Activated B cell treated with CpG ODN at 0.5 μM for 24 hours (primary cell): Measurements from ENCODE around the gene ANKZF1. TPM values are rescaled to one million over a fixed set of nuclear protein-coding genes. Genes with fewer than 3 reads are reported as not detected.

Experiments used
- ATAC-seq: fragments of 200-7000 bp; cut with Tn5 transposase; one replicate; pipeline ENCODE4 v1.10.0; 2021; ENCODE audit warnings: low read depth, mild to moderate bottlenecking, moderate library complexity
- CTCF ChIA-PET: fragments of 350-600 bp; sonication (Branson Sonifier 250); formaldehyde crosslinking; loops from one replicate; lab custom pipeline; 2021; ENCODE audit warnings: antibody characterized with exemption; lab: Charles Lee
- POLR2A ChIA-PET: fragments of 350-600 bp; sonication (Branson Sonifier 250); formaldehyde crosslinking; loops from one replicate; lab custom pipeline; 2021; ENCODE audit warnings: antibody characterized with exemption; lab: Charles Lee
- DNase-seq: peaks from one replicate; pipeline ENCODE4 v3.0.0; 2022
- H3K27ac Mint-ChIP-seq: one replicate; pipeline ENCODE4 v1.8.0; 2020; ENCODE audit warnings: mixed read lengths
- H3K27me3 Mint-ChIP-seq: one replicate; pipeline ENCODE4 v1.8.0; 2021; ENCODE audit warnings: mixed read lengths
- H3K36me3 Mint-ChIP-seq: one replicate; pipeline ENCODE4 v1.8.0; 2021; ENCODE audit warnings: low read depth, mixed read lengths
- H3K4me1 Mint-ChIP-seq: one replicate; pipeline ENCODE4 v1.8.0; 2021; ENCODE audit warnings: mixed read lengths
- H3K4me3 Mint-ChIP-seq: one replicate; pipeline ENCODE4 v1.8.0; 2020; ENCODE audit warnings: mild to moderate bottlenecking, mixed read lengths
- H3K9me3 Mint-ChIP-seq: one replicate; pipeline ENCODE4 v1.8.0; 2020; ENCODE audit warnings: mixed read lengths
- CTCF ChIP-seq: fragments of 200-600 bp; IDR thresholded peaks from one replicate; pipeline ENCODE4 v1.8.0; 2022; ENCODE audit warnings: antibody characterized with exemption, mild to moderate bottlenecking
- intact Hi-C: fragments of 100-400 bp; cut with micrococcal nuclease; formaldehyde crosslinking; loops from one replicate; pipeline ENCODE4 v1.15.1; 2024
- total RNA-seq: library from RNA; stranded (reverse); gene quantifications from 2 replicates; pipeline ENCODE4 v1.2.3, GENCODE V29; 2022

The ANKZF1 gene
- total RNA-seq, 1 donor from 2014 or later: 105 TPM

GRCh38 chr2:219213486-219214071 lies 16.0 kb upstream of the ANKZF1 start:
- Mint-ChIP-seq H3K27me3 (no peaks in the 10 kb centered on the region), H3K9me3 (no peaks in the 10 kb centered on the region), H3K4me3 (no peak overlapping the region), H3K4me1 (peaks cover 18% of the 10 kb centered on the region), H3K27ac (no peak overlapping the region), H3K36me3 (peaks cover 30% of the 10 kb centered on the region)
- POLR2A ChIA-PET: interaction anchor here (3.0 kb wide), 1 partner anchor 37 kb away, joined by 21 read pairs; the partner anchor contains the start of gene CNPPD1
- no peak for TF ChIP-seq CTCF
- ATAC-seq (no peak), DNase-seq (no peak)
- CTCF ChIA-PET: interaction anchor here (1.3 to 1.4 kb wide), 2 partner anchors 54 to 81 kb away, joined by 4 read pairs; no protein-coding TSS in a partner anchor
- intact Hi-C loops: no loop called here

GRCh38 chr2:219214141-219214540 lies 15.5 kb upstream of the ANKZF1 start:
- no peak for DNase-seq
- intact Hi-C loops: no loop called here
- no peak overlapping the region for H3K27ac Mint-ChIP-seq
- no peaks in the 10 kb centered on the region for H3K27me3 Mint-ChIP-seq
- TF ChIP-seq CTCF: no peak
- ChIA-PET POLR2A (no interaction called here), CTCF (interaction anchor here (1.3 kb wide), 1 partner anchor 81 kb away, joined by 4 read pairs; no protein-coding TSS in a partner anchor)
- no peaks in the 10 kb centered on the region for H3K9me3 Mint-ChIP-seq
- no peak for ATAC-seq
- H3K36me3 Mint-ChIP-seq: peaks cover 27% of the 10 kb centered on the region
- H3K4me1 Mint-ChIP-seq: peaks cover 22% of the 10 kb centered on the region
- no peak overlapping the region for H3K4me3 Mint-ChIP-seq

- POLR2A ChIA-PET: interaction anchor here (1.0 to 1.3 kb wide), 2 partner anchors 15 to 30 kb away, joined by 3 read pairs; partner anchors contain the start of genes ANKZF1, ATG9A, GLB1L and STK16
These were observed 14.8 kb upstream of the ANKZF1 start for GRCh38 chr2:219214786-219215185.

GRCh38 chr2:219215871-219216534 lies 13.6 kb upstream of the ANKZF1 start:
- no peak for TF ChIP-seq CTCF
- Mint-ChIP-seq H3K9me3 (no peaks in the 10 kb centered on the region), H3K36me3 (peaks cover 32% of the 10 kb centered on the region), H3K4me1 (peaks cover 27% of the 10 kb centered on the region), H3K27me3 (no peaks in the 10 kb centered on the region), H3K27ac (no peak overlapping the region), H3K4me3 (no peak overlapping the region)
- DNase-seq: no peak
- intact Hi-C loops: no loop called here
- POLR2A ChIA-PET: interaction anchor here (0.9 to 5.9 kb wide), 9 partner anchors 10 to 336 kb away, joined by 3 to 61 read pairs (median 4); partner anchors contain the start of genes ANKZF1, ATG9A, CNPPD1 and DNAJB2
- ATAC-seq: no peak
- CTCF ChIA-PET: interaction anchor here (0.5 to 4.3 kb wide), 3 partner anchors 7 to 1017 kb away, joined by 4 to 25 read pairs (median 5); no protein-coding TSS in a partner anchor

More at GRCh38 chr2:219214786-219215185, 14.8 kb upstream of the ANKZF1 start:
- H3K4me1 Mint-ChIP-seq: peaks cover 28% of the 10 kb centered on the region
- no peaks in the 10 kb centered on the region for H3K27me3 Mint-ChIP-seq
- DNase-seq: no peak
- no peaks in the 10 kb centered on the region for H3K9me3 Mint-ChIP-seq
- CTCF ChIA-PET: interaction anchor here (1.0 to 1.3 kb wide), 2 partner anchors 45 to 80 kb away, joined by 3 to 4 read pairs; partner anchors contain the start of gene SLC23A3
- TF ChIP-seq CTCF: no peak
- H3K36me3 Mint-ChIP-seq: peaks cover 25% of the 10 kb centered on the region
- H3K27ac Mint-ChIP-seq: no peak overlapping the region
- intact Hi-C loops: no loop called here
- no peak overlapping the region for H3K4me3 Mint-ChIP-seq
- no peak for ATAC-seq

- Mint-ChIP-seq H3K36me3 (peaks cover 36% of the 10 kb centered on the region), H3K4me3 (no peak overlapping the region), H3K9me3 (no peaks in the 10 kb centered on the region), H3K27me3 (no peaks in the 10 kb centered on the region), H3K4me1 (peaks cover 22% of the 10 kb centered on the region), H3K27ac (no peak overlapping the region)
- intact Hi-C loops: no loop called here
- no peak for ATAC-seq
- POLR2A ChIA-PET: interaction anchor here (1.3 to 5.9 kb wide), 5 partner anchors 10 to 63 kb away, joined by 4 to 61 read pairs (median 44); partner anchors contain the start of genes ANKZF1, ATG9A, CNPPD1 and DNAJB2
- CTCF ChIA-PET: interaction anchor here (0.6 to 4.3 kb wide), 3 partner anchors 8 to 78 kb away, joined by 3 to 25 read pairs (median 5); partner anchors contain the start of gene DNAJB2
- no peak for TF ChIP-seq CTCF
- DNase-seq: no peak
These were observed 13.1 kb upstream of the ANKZF1 start for GRCh38 chr2:219216535-219216915.
